ENCODE data around the gene KCNK17.

DNA sequence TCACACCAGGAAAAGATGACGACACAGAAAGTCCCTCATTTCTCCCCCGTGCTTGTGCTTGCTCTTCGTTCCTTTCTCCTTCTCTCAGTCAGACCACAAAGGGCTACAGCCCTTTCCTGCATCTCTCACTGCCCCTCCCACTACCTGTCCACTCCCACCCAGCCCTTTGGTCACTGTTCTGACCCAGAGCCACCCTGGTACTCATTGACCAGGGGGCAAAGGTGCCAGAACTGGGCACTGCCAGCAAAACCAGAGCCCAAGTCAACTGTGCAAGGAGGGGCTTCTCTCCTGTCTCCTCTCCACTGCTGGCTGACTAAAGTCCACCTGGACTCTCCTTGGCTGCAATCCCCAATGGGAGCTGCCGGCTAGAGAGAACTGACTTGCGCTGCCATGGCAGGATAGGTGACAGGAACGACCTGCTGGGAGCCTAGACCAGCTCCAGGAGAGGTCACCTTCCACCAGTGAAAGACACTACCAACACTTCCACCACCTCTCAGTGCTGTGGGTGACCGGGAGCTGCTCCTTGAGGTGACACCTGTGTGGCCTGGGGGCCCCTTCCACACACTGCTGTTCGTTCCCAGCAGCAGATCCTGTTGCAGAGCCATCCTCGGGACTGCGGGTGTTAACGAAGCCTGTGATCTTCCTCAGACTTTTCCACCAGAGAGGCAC, 32.8 kb downstream of the KCNK17 start:
- TF ChIP-seq, protein P1, sequence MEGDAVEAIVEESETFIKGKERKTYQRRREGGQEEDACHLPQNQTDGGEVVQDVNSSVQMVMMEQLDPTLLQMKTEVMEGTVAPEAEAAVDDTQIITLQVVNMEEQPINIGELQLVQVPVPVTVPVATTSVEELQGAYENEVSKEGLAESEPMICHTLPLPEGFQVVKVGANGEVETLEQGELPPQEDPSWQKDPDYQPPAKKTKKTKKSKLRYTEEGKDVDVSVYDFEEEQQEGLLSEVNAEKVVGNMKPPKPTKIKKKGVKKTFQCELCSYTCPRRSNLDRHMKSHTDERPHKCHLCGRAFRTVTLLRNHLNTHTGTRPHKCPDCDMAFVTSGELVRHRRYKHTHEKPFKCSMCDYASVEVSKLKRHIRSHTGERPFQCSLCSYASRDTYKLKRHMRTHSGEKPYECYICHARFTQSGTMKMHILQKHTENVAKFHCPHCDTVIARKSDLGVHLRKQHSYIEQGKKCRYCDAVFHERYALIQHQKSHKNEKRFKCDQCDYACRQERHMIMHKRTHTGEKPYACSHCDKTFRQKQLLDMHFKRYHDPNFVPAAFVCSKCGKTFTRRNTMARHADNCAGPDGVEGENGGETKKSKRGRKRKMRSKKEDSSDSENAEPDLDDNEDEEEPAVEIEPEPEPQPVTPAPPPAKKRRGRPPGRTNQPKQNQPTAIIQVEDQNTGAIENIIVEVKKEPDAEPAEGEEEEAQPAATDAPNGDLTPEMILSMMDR (IDR thresholded peaks at IDR 0.05; ENCODE audit: insufficient read depth, low read depth, low read length): no peak
- TF ChIP-seq EZH2 (IDR thresholded peaks at IDR 0.05; ENCODE audit: insufficient read depth, low read length): no peak

All from astrocyte (in vitro differentiated cells and primary cell).